ENCODE results near the gene CDK2. TPM values are rescaled to one million over a fixed set of nuclear protein-coding genes. Genes with fewer than 3 reads are reported as not detected.

Gene CDK2
- total and polyA plus RNA-seq, 9 of the 15 experiments (the other 6 are each of a cell fraction or from before 2014, with no cell fraction given) = 17.4 to 213 (median 109) TPM

- TF ChIP-seq E2F6 (IDR thresholded peaks at IDR 0.05; ENCODE audit: borderline replicate concordance in 1 of 2, extremely low read depth in 1 of 2, insufficient read depth in 1 of 2, insufficient read length in 1 of 2, low read depth in 1 of 2, low read length in 1 of 2, poor library complexity in 1 of 2, severe bottlenecking in 1 of 2) (no peak), MTA1 (IDR thresholded peaks at IDR 0.05; ENCODE audit: borderline replicate concordance) (no peak)
These were observed 4.1 kb downstream of the CDK2 start (continued) for GRCh38 chr12:55970775-55971174.

GRCh38 chr12:55972042-55972441 lies 5.4 kb downstream of the CDK2 start:
- Histone ChIP-seq H3K9me3 (replicated peaks; ENCODE audit: control insufficient read depth, insufficient read depth, low read depth, low read length) (no peaks in the 10 kb centered on the region), H3K36me3 (ENCODE audit: control insufficient read depth, insufficient read depth, low read length) (peaks cover 56% of the 10 kb centered on the region), H3K9me1 (ENCODE audit: control insufficient read depth, insufficient read depth, low read length) (no peaks in the 10 kb centered on the region), H3K4me3 (no peak overlapping the region), H3K27ac (ENCODE audit: extremely low read depth, low read depth, low read length) (peak overlapping the region; percentile 88; the same call in 2 of the 3 replicates), H3K27me3 (ENCODE audit: control insufficient read depth in 2 of 2, insufficient read depth in 2 of 2, low read length in 2 of 2) (no peaks in the 10 kb centered on the region), H2AFZ (ENCODE audit: low read depth, low read length) (no peak overlapping the region), H3K4me2 (ENCODE audit: insufficient read depth, low read length) (peak overlapping the region; percentile 43), H3K9ac (ENCODE audit: insufficient read depth in 1 of 2, low read depth in 2 of 2, low read length in 2 of 2) (0 out of 4 replicates have a peak overlapping the region, but pooled peaks of 1 of the 2 experiments have one; percentile 81), H3K4me1 (replicated peaks in 1 of 2; ENCODE audit: control insufficient read depth in 2 of 2, insufficient read depth in 2 of 2, low read length in 2 of 2) (peaks cover 11 to 28% of the 10 kb centered on the region in 2 experiments), H3K79me2 (ENCODE audit: control insufficient read depth, insufficient read depth, low read length) (peaks cover 54% of the 10 kb centered on the region), H4K20me1 (replicated peaks; ENCODE audit: control insufficient read depth, insufficient read depth, low read length) (no peaks in the 10 kb centered on the region)
- no TSS peak for BruUV-seq (replicated peaks)
- ATAC-seq (no peak), FAIRE-seq (peak; percentile 55), DNase-seq (ENCODE audit: extremely low read depth in 1 of 4, low spot score in 3 of 4) (peak in 2 of 4 experiments; percentile 41 to 48)
- ChIA-PET POLR2A (interaction anchor here (0.8 to 1.2 kb wide), 2 partner anchors 47 to 1717 kb away, joined by 3 read pairs; no protein-coding TSS in a partner anchor), CTCF (ENCODE audit: low intra/inter-chr PET ratio) (no interaction called here)
- 7% methylated on average over 3 of the region's 3 CpGs for WGBS (ENCODE audit: insufficient coverage, low coverage, missing lambda C conversion rate)
- in situ Hi-C loops (cut with MboI) (no loop called here), intact Hi-C loops (cut with micrococcal nuclease) (loop anchor here (2.0 to 5.0 kb wide), 2 partner anchors 45 to 49 kb away; partner anchors contain the start of genes IKZF4 and PYM1)
- 0 out of 2 replicates have a peak, but pooled peaks have one; percentile 48 for TF ChIP-seq FOXM1 (IDR thresholded peaks at IDR 0.05; ENCODE audit: low read depth)
- TF ChIP-seq FOXM1 (CRISPR knock-in tag; IDR thresholded peaks at IDR 0.05; ENCODE audit: low read depth) = no peak
- TF ChIP-seq FOXP4 (CRISPR knock-in tag; IDR thresholded peaks at IDR 0.05; ENCODE audit: borderline replicate concordance) = no peak
- TF ChIP-seq ZNF57 (CRISPR knock-in tag; IDR thresholded peaks at IDR 0.05) = no peak
- TF ChIP-seq ZNF184 (CRISPR knock-in tag; IDR thresholded peaks at IDR 0.05) = no peak
- no peak for TF ChIP-seq ZBTB11 (CRISPR knock-in tag; IDR thresholded peaks at IDR 0.05)
- TF ChIP-seq KLF10 (CRISPR knock-in tag; IDR thresholded peaks at IDR 0.05) = no peak
- peak; percentile 56; the same call in 1 of the 2 replicates for TF ChIP-seq CEBPB (tag; IDR thresholded peaks at IDR 0.05)
- TF ChIP-seq PPARD (CRISPR knock-in tag; IDR thresholded peaks at IDR 0.05) = no peak
- no peak for TF ChIP-seq CEBPG (CRISPR knock-in tag; IDR thresholded peaks at IDR 0.05)
- TF ChIP-seq CEBPG (tag; conservative IDR thresholded peaks at IDR 0.05 in 1 of 2, IDR thresholded peaks at IDR 0.05 in 1 of 2) = 0 out of 4 replicates have a peak, but pooled peaks of 1 of the 2 experiments have one; percentile 20
